ENCODE data around the gene ABR. TPM values are rescaled to one million over a fixed set of nuclear protein-coding genes. Genes with fewer than 3 reads are reported as not detected.
"Not testable (repeated sequence)": the region's sequence is repeated elsewhere in the genome, so short reads cannot be mapped to it uniquely, and the experiment has no call there.

The ABR gene
- total RNA-seq, 1 donor from 2014 or later: 56.1 TPM

GRCh38 chr17:1071103-1071825 lies 108.5 kb downstream of the ABR start:
- DNase-seq: no peak

- DNase-seq: no peak
Measured at GRCh38 chr17:1070411-1070810, 109.4 kb downstream of the ABR start.

GRCh38 chr17:1069847-1070246 lies 109.9 kb downstream of the ABR start:
- DNase-seq: no peak

GRCh38 chr17:1068356-1068755 lies 111.4 kb downstream of the ABR start:
- DNase-seq: no peak

GRCh38 chr17:1067282-1067956 lies 112.4 kb downstream of the ABR start:
- DNase-seq: no peak

GRCh38 chr17:1065416-1065815 lies 114.4 kb downstream of the ABR start:
- DNase-seq: not testable (repeated sequence)

- peak; percentile 77 for DNase-seq
Measured at GRCh38 chr17:1060991-1061390, 118.8 kb downstream of the ABR start.

GRCh38 chr17:1059131-1059795 lies 120.5 kb downstream of the ABR start:
- DNase-seq: no peak

- DNase-seq: no peak
Measured at GRCh38 chr17:1058423-1059130, 121.2 kb downstream of the ABR start.

- DNase-seq: no peak
Measured at GRCh38 chr17:1056761-1057160, 123.0 kb downstream of the ABR start.

- DNase-seq: peak; percentile 86
Measured at GRCh38 chr17:1055751-1056645, 123.8 kb downstream of the ABR start.

- no peak for DNase-seq
Measured at GRCh38 chr17:1055231-1055630, 124.5 kb downstream of the ABR start.

- no peak for DNase-seq
Measured at GRCh38 chr17:1054656-1055055, 125.1 kb downstream of the ABR start.

GRCh38 chr17:1053661-1054360 lies 126.0 kb downstream of the ABR start:
- DNase-seq: no peak

- no peak for DNase-seq
Measured at GRCh38 chr17:1050996-1051925, 128.5 kb downstream of the ABR start.

- no peak for DNase-seq
Measured at GRCh38 chr17:1050246-1050995, 129.4 kb downstream of the ABR start.

GRCh38 chr17:1049446-1050225 lies 130.1 kb downstream of the ABR start:
- DNase-seq: no peak

GRCh38 chr17:1048516-1049115 lies 131.2 kb downstream of the ABR start:
- not testable (repeated sequence) for DNase-seq
